ENCODE measurements around the gene MOCS2. TPM values are rescaled to one million over a fixed set of nuclear protein-coding genes. Genes with fewer than 3 reads are reported as not detected.
A peak's percentile ranks its signal among the peaks of the same experiment; 100 is the strongest.

MOCS2 gene
- total and polyA plus RNA-seq, 2 experiments from 2014 or later, result 48.1 to 83.7 TPM

- H3K4me2 ChIP-seq (ENCODE audit: unreplicated experiment), result no peak overlapping the region
- no peak overlapping the region for H3K27ac ChIP-seq
- no peak overlapping the region for H2AFZ ChIP-seq
- in situ Hi-C loops (cut with MboI), result loop anchor here (10.0 kb wide), 1 partner anchor 1086 kb away; no protein-coding TSS in a partner anchor
- DNase-seq, result no peak
- 96 to 100% methylated on average over 1 of the region's 1 CpG for WGBS, 2 experiments (ENCODE audit: low coverage in 1 of 2, low lambda C conversion rate in 2 of 2, missing lambda C conversion rate in 2 of 2)
- no peaks in the 10 kb centered on the region for H3K9me2 ChIP-seq (ENCODE audit: insufficient read depth)
- H3K79me2 ChIP-seq (ENCODE audit: insufficient read depth), result no peaks in the 10 kb centered on the region
- TF ChIP-seq EZH2 (IDR thresholded peaks at IDR 0.05; ENCODE audit: insufficient read depth, poor library complexity, severe bottlenecking), result no peak
- no peak for TF ChIP-seq EZH2phosphoT487 (IDR thresholded peaks at IDR 0.05; ENCODE audit: insufficient read depth, low read depth)
- H4K20me1 ChIP-seq (ENCODE audit: insufficient read depth), result no peaks in the 10 kb centered on the region
- no peak overlapping the region for H3K9ac ChIP-seq
- no peaks in the 10 kb centered on the region for H3K36me3 ChIP-seq (ENCODE audit: low read depth)
- H3K4me1 ChIP-seq (ENCODE audit: insufficient read depth), result peaks cover 25% of the 10 kb centered on the region
- peaks cover 28% of the 10 kb centered on the region; the same call in 1 of the 2 replicates for H3F3A ChIP-seq (ENCODE audit: insufficient read depth)
- no peaks in the 10 kb centered on the region for H3K9me3 ChIP-seq (ENCODE audit: low read depth)
- no peak overlapping the region for H3K4me3 ChIP-seq
- H3K27me3 ChIP-seq (replicated peaks; ENCODE audit: insufficient read depth), result no peaks in the 10 kb centered on the region
These were observed 18.9 kb upstream of the MOCS2 start for GRCh38 chr5:53128481-53128880.

GRCh38 chr5:53127107-53127506 lies 17.6 kb upstream of the MOCS2 start:
- Histone ChIP-seq H3K27ac (no peak overlapping the region), H3K9me2 (ENCODE audit: insufficient read depth) (no peaks in the 10 kb centered on the region), H3K4me3 (no peak overlapping the region), H4K20me1 (ENCODE audit: insufficient read depth) (no peaks in the 10 kb centered on the region), H3K36me3 (ENCODE audit: low read depth) (no peaks in the 10 kb centered on the region), H3K9me3 (ENCODE audit: low read depth) (no peaks in the 10 kb centered on the region), H2AFZ (no peak overlapping the region), H3K4me1 (ENCODE audit: insufficient read depth) (peaks cover 25% of the 10 kb centered on the region), H3K4me2 (ENCODE audit: unreplicated experiment) (no peak overlapping the region), H3K79me2 (ENCODE audit: insufficient read depth) (no peaks in the 10 kb centered on the region), H3K27me3 (replicated peaks; ENCODE audit: insufficient read depth) (no peaks in the 10 kb centered on the region), H3F3A (ENCODE audit: insufficient read depth) (peaks cover 28% of the 10 kb centered on the region; the same call in 1 of the 2 replicates), H3K9ac (no peak overlapping the region)
- TF ChIP-seq EZH2phosphoT487 (IDR thresholded peaks at IDR 0.05; ENCODE audit: insufficient read depth, low read depth) (no peak), EZH2 (IDR thresholded peaks at IDR 0.05; ENCODE audit: insufficient read depth, poor library complexity, severe bottlenecking) (no peak)
- in situ Hi-C loops (cut with MboI), result loop anchor here (10.0 kb wide), 1 partner anchor 1088 kb away; no protein-coding TSS in a partner anchor
- 64 to 78% methylated on average over 1 of the region's 1 CpG for whole genome bisulfite sequencing, 2 experiments (ENCODE audit: low coverage in 1 of 2, low lambda C conversion rate in 2 of 2, missing lambda C conversion rate in 2 of 2)
- DNase-seq, result no peak

GRCh38 chr5:53126521-53126920 lies 17.0 kb upstream of the MOCS2 start:
- Histone ChIP-seq H3K79me2 (ENCODE audit: insufficient read depth) (no peaks in the 10 kb centered on the region), H3K36me3 (ENCODE audit: low read depth) (no peaks in the 10 kb centered on the region), H3K4me3 (no peak overlapping the region), H3K27me3 (replicated peaks; ENCODE audit: insufficient read depth) (no peaks in the 10 kb centered on the region), H3K9ac (no peak overlapping the region), H3K9me3 (ENCODE audit: low read depth) (no peaks in the 10 kb centered on the region), H3K27ac (no peak overlapping the region), H4K20me1 (ENCODE audit: insufficient read depth) (no peaks in the 10 kb centered on the region), H3K4me1 (ENCODE audit: insufficient read depth) (peaks cover 25% of the 10 kb centered on the region), H3F3A (ENCODE audit: insufficient read depth) (peaks cover 28% of the 10 kb centered on the region; the same call in 1 of the 2 replicates), H3K4me2 (ENCODE audit: unreplicated experiment) (peak overlapping the region; percentile 12), H2AFZ (peak overlapping the region; percentile 52; the same call in 1 of the 2 replicates), H3K9me2 (ENCODE audit: insufficient read depth) (no peaks in the 10 kb centered on the region)
- no peak for TF ChIP-seq EZH2 (IDR thresholded peaks at IDR 0.05; ENCODE audit: insufficient read depth, poor library complexity, severe bottlenecking)
- no peak for TF ChIP-seq EZH2phosphoT487 (IDR thresholded peaks at IDR 0.05; ENCODE audit: insufficient read depth, low read depth)
- WGBS, 2 experiments (ENCODE audit: low coverage in 1 of 2, low lambda C conversion rate in 2 of 2, missing lambda C conversion rate in 2 of 2), result 45 to 46% methylated on average over 3 of the region's 3 CpGs
- in situ Hi-C loops (cut with MboI), result loop anchor here (10.0 kb wide), 1 partner anchor 1088 kb away; no protein-coding TSS in a partner anchor
- peak; percentile 78 for DNase-seq

- H3K27me3 ChIP-seq (replicated peaks; ENCODE audit: insufficient read depth), result no peaks in the 10 kb centered on the region
- H4K20me1 ChIP-seq (ENCODE audit: insufficient read depth), result no peaks in the 10 kb centered on the region
- TF ChIP-seq EZH2phosphoT487 (IDR thresholded peaks at IDR 0.05; ENCODE audit: insufficient read depth, low read depth) (no peak), EZH2 (IDR thresholded peaks at IDR 0.05; ENCODE audit: insufficient read depth, poor library complexity, severe bottlenecking) (no peak)
- no peak overlapping the region for H2AFZ ChIP-seq
- H3K4me3 ChIP-seq, result no peak overlapping the region
- no peaks in the 10 kb centered on the region for H3K9me3 ChIP-seq (ENCODE audit: low read depth)
- peaks cover 11% of the 10 kb centered on the region; the same call in 1 of the 2 replicates for H3K4me1 ChIP-seq (ENCODE audit: insufficient read depth)
- peak; percentile 51 for DNase-seq
- H3K36me3 ChIP-seq (ENCODE audit: low read depth), result no peaks in the 10 kb centered on the region
- H3K4me2 ChIP-seq (ENCODE audit: unreplicated experiment), result no peak overlapping the region
- in situ Hi-C loops (cut with MboI), result loop anchor here (10.0 kb wide), 1 partner anchor 1091 kb away; no protein-coding TSS in a partner anchor
- H3K79me2 ChIP-seq (ENCODE audit: insufficient read depth), result no peaks in the 10 kb centered on the region
- 0 out of 2 replicates have a peak, but pooled peaks cover 10% of the 10 kb centered on the region for H3F3A ChIP-seq (ENCODE audit: insufficient read depth)
- H3K9ac ChIP-seq, result no peak overlapping the region
- no peaks in the 10 kb centered on the region for H3K9me2 ChIP-seq (ENCODE audit: insufficient read depth)
- no peak overlapping the region for H3K27ac ChIP-seq
These were observed 14.1 kb upstream of the MOCS2 start for GRCh38 chr5:53123702-53124101.

All from GM23248 (cell line).